Left hindlimb (tissue), 1 donor: ENCODE measurements around the gene ALPG.

ENCODE experiments used
- DNase-seq: peaks from one replicate; pipeline ENCODE4 v3.0.0-alpha.2; 2018

The ALPG gene

DNA sequence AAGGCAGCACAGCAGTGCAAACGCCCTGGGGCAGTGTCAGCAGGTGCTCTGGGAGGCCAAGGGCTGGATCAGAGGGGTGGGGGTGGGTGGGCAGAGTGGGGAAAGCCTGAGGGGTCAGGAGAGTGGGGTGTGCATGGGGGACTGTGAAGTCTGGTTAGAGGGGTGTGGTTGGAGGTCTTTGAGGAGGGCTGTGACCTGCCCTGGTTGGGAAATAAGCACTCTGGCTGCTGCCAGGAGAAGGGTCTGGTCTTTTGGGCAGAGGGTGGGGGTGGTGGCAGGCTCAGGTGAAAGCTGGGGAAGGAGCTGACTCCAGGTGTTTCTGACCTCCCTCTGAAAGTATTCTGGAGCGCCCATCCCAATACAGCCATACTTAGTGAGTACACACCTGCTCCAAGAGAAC lies 53.5 kb downstream of the ALPG start:
- DNase-seq, result no peak
